ENCODE data around the gene SRSF7. TPM values are rescaled to one million over a fixed set of nuclear protein-coding genes. Genes with fewer than 3 reads are reported as not detected.

The SRSF7 gene
- total RNA-seq, 4 donors from 2014 or later, result 41.4 to 100 (median 56.8) TPM

DNA sequence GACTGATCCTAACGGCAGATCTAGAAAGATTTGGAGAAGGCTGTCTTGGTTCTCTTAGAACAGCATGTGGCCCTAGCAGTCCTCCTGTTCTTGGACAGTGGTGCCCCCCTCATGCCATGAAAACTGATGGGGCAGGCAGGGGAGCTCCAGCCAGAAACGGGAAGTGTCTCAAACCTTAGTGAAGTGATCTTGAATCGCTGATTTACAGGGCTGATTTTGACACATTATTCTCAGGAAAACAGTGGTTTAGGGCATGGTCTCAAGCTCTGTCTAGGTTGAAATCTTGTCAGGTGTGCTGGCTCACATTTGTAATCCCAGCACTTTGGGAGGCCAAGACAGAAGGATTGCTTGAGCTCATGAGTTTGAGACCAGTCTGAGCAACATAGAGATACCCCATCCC is 37.8 kb downstream of the SRSF7 start:
- no peaks in the 10 kb centered on the region for H3K27me3 ChIP-seq
- intact Hi-C loops (cut with DNase I), result no loop called here
- H3K4me1 ChIP-seq, result no peaks in the 10 kb centered on the region
- 88% methylated on average over 3 of the region's 3 CpGs for WGBS
- no peak for TF ChIP-seq POLR2A (IDR thresholded peaks at IDR 0.05; ENCODE audit: low read depth)
- TF ChIP-seq, protein P1, sequence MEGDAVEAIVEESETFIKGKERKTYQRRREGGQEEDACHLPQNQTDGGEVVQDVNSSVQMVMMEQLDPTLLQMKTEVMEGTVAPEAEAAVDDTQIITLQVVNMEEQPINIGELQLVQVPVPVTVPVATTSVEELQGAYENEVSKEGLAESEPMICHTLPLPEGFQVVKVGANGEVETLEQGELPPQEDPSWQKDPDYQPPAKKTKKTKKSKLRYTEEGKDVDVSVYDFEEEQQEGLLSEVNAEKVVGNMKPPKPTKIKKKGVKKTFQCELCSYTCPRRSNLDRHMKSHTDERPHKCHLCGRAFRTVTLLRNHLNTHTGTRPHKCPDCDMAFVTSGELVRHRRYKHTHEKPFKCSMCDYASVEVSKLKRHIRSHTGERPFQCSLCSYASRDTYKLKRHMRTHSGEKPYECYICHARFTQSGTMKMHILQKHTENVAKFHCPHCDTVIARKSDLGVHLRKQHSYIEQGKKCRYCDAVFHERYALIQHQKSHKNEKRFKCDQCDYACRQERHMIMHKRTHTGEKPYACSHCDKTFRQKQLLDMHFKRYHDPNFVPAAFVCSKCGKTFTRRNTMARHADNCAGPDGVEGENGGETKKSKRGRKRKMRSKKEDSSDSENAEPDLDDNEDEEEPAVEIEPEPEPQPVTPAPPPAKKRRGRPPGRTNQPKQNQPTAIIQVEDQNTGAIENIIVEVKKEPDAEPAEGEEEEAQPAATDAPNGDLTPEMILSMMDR (IDR thresholded peaks at IDR 0.05), result no peak
- no peak for TF ChIP-seq POLR2AphosphoS5 (IDR thresholded peaks at IDR 0.05)
- no peak for TF ChIP-seq EP300 (IDR thresholded peaks at IDR 0.05)
- H3K9me3 ChIP-seq, result no peaks in the 10 kb centered on the region
- H3K36me3 ChIP-seq, result peaks cover 0 to 9% (median 0%) of the 10 kb centered on the region in 4 donors
- DNase-seq (ENCODE audit: extremely low spot score), result no peak
- no peak overlapping the region for H3K4me3 ChIP-seq
- no peak overlapping the region for H3K27ac ChIP-seq (replicated peaks in 1 of 4)

DNA sequence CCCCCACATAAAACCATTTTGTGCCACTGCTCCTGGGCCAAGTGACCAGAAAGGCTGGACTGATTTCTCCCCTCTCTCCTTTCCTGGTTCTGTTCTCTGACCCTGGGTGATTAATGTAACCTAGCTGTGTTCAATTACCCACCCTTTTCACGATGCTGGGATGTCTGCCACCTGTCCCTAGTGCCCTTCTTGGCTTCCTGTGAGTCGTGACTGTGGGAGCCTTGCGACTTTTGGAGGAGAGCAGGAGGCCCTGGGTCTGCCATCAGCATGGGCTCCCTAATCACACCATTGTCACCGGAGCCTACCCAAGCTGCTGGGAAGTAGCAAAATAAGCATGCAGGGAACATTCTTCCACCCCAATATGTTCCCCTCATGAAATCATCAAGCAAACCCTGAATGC is 38.3 kb downstream of the SRSF7 start:
- Histone ChIP-seq H3K4me1 (no peaks in the 10 kb centered on the region), H3K4me3 (no peak overlapping the region), H3K9me3 (no peaks in the 10 kb centered on the region), H3K27ac (replicated peaks in 1 of 4) (no peak overlapping the region), H3K36me3 (peaks cover 0 to 9% (median 0%) of the 10 kb centered on the region in 4 donors), H3K27me3 (no peaks in the 10 kb centered on the region)
- intact Hi-C loops (cut with DNase I), result no loop called here
- no peak for TF ChIP-seq EP300 (IDR thresholded peaks at IDR 0.05)
- no peak for TF ChIP-seq POLR2AphosphoS5 (IDR thresholded peaks at IDR 0.05)
- TF ChIP-seq POLR2A (IDR thresholded peaks at IDR 0.05; ENCODE audit: low read depth), result no peak
- TF ChIP-seq, protein P1 (IDR thresholded peaks at IDR 0.05), result no peak
- DNase-seq (ENCODE audit: extremely low spot score), result no peak
- WGBS, result 80% methylated on average over 4 of the region's 4 CpGs

DNA sequence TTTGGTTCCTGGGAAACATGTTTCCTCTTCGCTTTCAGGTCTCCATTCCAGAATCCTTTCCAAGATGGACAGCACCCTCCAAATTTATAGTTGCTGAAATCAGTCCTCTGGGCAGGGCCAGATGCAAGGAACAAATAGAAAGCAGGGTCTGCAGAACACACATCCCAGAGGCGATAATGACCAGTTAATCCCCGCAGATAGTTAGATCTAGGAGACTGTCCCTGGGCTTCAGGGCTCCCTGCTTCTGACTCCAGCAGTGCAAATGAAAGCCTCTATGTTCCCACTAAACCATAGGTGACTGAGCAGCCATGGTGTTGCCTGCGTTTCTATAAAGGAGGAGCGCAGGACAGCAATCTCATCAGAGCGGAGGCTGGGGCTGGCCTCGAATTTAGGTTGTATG is 38.7 kb downstream of the SRSF7 start:
- Histone ChIP-seq H3K9me3 (no peaks in the 10 kb centered on the region), H3K4me3 (no peak overlapping the region), H3K36me3 (peaks cover 0 to 9% (median 0%) of the 10 kb centered on the region in 4 donors), H3K27me3 (no peaks in the 10 kb centered on the region), H3K27ac (replicated peaks in 1 of 4) (no peak overlapping the region), H3K4me1 (no peaks in the 10 kb centered on the region)
- intact Hi-C loops (cut with DNase I), result no loop called here
- no peak for TF ChIP-seq POLR2A (IDR thresholded peaks at IDR 0.05; ENCODE audit: low read depth)
- no peak for TF ChIP-seq POLR2AphosphoS5 (IDR thresholded peaks at IDR 0.05)
- TF ChIP-seq, protein P1 (IDR thresholded peaks at IDR 0.05), result no peak
- TF ChIP-seq EP300 (IDR thresholded peaks at IDR 0.05), result no peak
- DNase-seq (ENCODE audit: extremely low spot score), result no peak
- WGBS, result 93% methylated on average over 7 of the region's 7 CpGs

DNA sequence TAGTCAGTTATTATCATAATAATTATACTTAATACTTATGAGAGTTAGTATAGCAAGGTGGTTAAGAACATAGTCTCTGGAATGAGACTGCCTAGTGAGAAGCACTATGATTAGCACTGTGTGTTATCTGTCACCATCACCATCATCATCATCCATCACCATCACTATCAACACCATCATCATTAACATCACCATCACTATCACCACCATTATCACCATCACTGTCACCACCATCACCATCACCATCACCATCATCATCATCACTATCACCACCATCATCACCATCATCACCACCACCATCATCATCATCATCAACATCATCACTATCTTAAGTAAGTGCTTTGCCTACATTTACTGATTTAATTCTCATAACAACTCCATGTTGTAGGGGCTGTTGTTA is 39.6 kb downstream of the SRSF7 start:
- Histone ChIP-seq H3K27ac (replicated peaks in 1 of 4) (no peak overlapping the region), H3K27me3 (no peaks in the 10 kb centered on the region), H3K36me3 (peaks cover 0 to 9% (median 0%) of the 10 kb centered on the region in 4 donors), H3K4me3 (no peak overlapping the region), H3K9me3 (no peaks in the 10 kb centered on the region), H3K4me1 (no peaks in the 10 kb centered on the region)
- intact Hi-C loops (cut with DNase I), result no loop called here
- TF ChIP-seq, protein P1 (IDR thresholded peaks at IDR 0.05), result no peak
- TF ChIP-seq EP300 (IDR thresholded peaks at IDR 0.05) (no peak), POLR2A (IDR thresholded peaks at IDR 0.05; ENCODE audit: low read depth) (no peak), POLR2AphosphoS5 (IDR thresholded peaks at IDR 0.05) (no peak)
- DNase-seq (ENCODE audit: extremely low spot score), result no peak

DNA sequence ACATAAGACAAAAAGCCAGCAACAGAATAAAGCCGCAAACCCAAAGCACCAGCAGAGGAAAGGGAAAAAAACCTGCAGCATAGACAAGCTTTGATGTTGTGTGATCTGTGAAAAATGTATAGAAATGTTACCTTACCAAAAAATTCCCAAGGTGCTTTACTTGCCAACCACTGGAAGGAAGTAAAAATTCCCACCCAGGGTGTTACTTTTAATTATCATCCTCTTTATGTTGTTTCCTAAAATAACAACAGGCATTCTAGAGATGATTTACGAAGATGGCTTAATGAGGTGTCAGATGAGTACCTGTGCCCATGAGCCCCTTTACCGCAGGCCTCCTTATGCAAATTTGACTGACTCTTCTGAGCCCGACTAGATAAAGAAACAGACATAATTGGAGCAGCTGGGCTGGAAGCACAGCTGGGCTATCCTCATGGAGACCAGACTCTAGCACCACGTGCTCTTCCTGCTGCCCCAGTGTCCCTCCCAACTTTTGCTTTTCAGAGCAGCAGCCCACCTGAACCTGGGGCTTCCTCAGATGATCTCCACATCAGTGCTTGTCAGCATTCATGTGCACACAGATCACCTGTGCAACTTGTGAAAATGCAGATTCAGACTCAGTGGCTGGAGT is 41.5 kb downstream of the SRSF7 start:
- WGBS, result 71% methylated on average over 5 of the region's 5 CpGs
- H3K36me3 ChIP-seq, result peaks cover 0 to 9% (median 0%) of the 10 kb centered on the region in 4 donors
- no peak overlapping the region for H3K4me3 ChIP-seq
- no peaks in the 10 kb centered on the region for H3K4me1 ChIP-seq
- H3K27ac ChIP-seq (replicated peaks in 1 of 4), result no peak overlapping the region
- intact Hi-C loops (cut with DNase I), result no loop called here
- no peaks in the 10 kb centered on the region for H3K27me3 ChIP-seq
- no peak for TF ChIP-seq POLR2A (IDR thresholded peaks at IDR 0.05; ENCODE audit: low read depth)
- TF ChIP-seq EP300 (IDR thresholded peaks at IDR 0.05), result no peak
- TF ChIP-seq POLR2AphosphoS5 (IDR thresholded peaks at IDR 0.05), result no peak
- TF ChIP-seq, protein P1 (IDR thresholded peaks at IDR 0.05), result no peak
- H3K9me3 ChIP-seq, result no peaks in the 10 kb centered on the region
- no peak for DNase-seq (ENCODE audit: extremely low spot score)

Data from esophagus muscularis mucosa (tissue), 4 donors.